Fibroblast of lung (primary cell): ENCODE results near the gene FAT4.

Source experiments
- CTCF ChIP-seq, 2 donors: IDR thresholded peaks in 1 of 2; conservative IDR thresholded peaks in 1 of 2; 1 replicate in 1 of 2; 2 replicates in 1 of 2; pipeline ENCODE4 v1.5.1; 2011 to 2012; ENCODE audit warnings: low read length in 2 of 2, control low read depth in 1 of 2, inconsistent platforms in 1 of 2, low read depth in 1 of 2, mild to moderate bottlenecking in 1 of 2
- EZH2 ChIP-seq: IDR thresholded peaks from 2 replicates; pipeline ENCODE4 v1.5.1; 2012; ENCODE audit warnings: low read length, control low read depth, mild to moderate bottlenecking; ENCODE audit errors: missing control alignments

GRCh38 chr4:125266901-125267604 is 47.7 kb upstream of the FAT4 start:
- TF ChIP-seq CTCF (conservative IDR thresholded peaks at IDR 0.05 in 1 of 2, IDR thresholded peaks at IDR 0.05 in 1 of 2; ENCODE audit: low read depth in 1 of 2, low read length in 2 of 2) = no peak
- no peak for TF ChIP-seq EZH2
